Thymus (tissue), 11 donors: Measurements from ENCODE around the gene GNAI3. TPM values are rescaled to one million over a fixed set of nuclear protein-coding genes. Genes with fewer than 3 reads are reported as not detected.

Experiments used
- DNase-seq, 9 donors: peaks; one replicate each; pipeline ENCODE4 v3.0.0-alpha.2; 2013; ENCODE audit warnings: low spot score in 9 of 9, low read depth in 6 of 9, missing footprints in 1 of 9
- H3K27ac ChIP-seq, 2 donors: one replicate each; pipeline ENCODE4 v1.5.1; 2013; ENCODE audit warnings: control low read depth in 1 of 2, low read depth in 1 of 2, low read length in 1 of 2, mild to moderate bottlenecking in 1 of 2, moderate library complexity in 1 of 2
- H3K27me3 ChIP-seq, 2 donors: one replicate each; pipeline ENCODE4 v1.5.1; 2013; ENCODE audit warnings: low read length in 1 of 2; ENCODE audit not compliant: control insufficient read depth in 2 of 2, insufficient read depth in 1 of 2
- H3K36me3 ChIP-seq, 2 donors: one replicate each; pipeline ENCODE4 v1.5.1; 2013; ENCODE audit warnings: low read length in 1 of 2, mild to moderate bottlenecking in 1 of 2, moderate library complexity in 1 of 2; ENCODE audit not compliant: control insufficient read depth in 2 of 2, insufficient read depth in 2 of 2
- H3K4me1 ChIP-seq, 2 donors: one replicate each; pipeline ENCODE4 v1.5.1; 2013; ENCODE audit warnings: low read length in 2 of 2; ENCODE audit not compliant: control insufficient read depth in 2 of 2, insufficient read depth in 2 of 2
- H3K4me3 ChIP-seq, 2 donors: one replicate each; pipeline ENCODE4 v1.5.1; 2013; ENCODE audit warnings: low read length in 2 of 2, control low read depth in 1 of 2, mild to moderate bottlenecking in 1 of 2
- H3K9me3 ChIP-seq, 2 donors: one replicate each; pipeline ENCODE4 v1.5.1; 2013; ENCODE audit warnings: low read length in 1 of 2, mild to moderate bottlenecking in 1 of 2; ENCODE audit not compliant: control insufficient read depth in 2 of 2, insufficient read depth in 1 of 2
- WGBS: extraction: QIAGEN DNeasy Blood & Tissue Kit; methylation state at CpG from one replicate; pipeline ENCODE4 v1.1.7; 2013; 5-methylcytosine and 5-hydroxymethylcytosine counted together
- polyA plus RNA-seq: library from polyadenylated mRNA; stranded (reverse); fragments of 200-250 nt; gene quantifications from one replicate; pipeline ENCODE4 v1.2.3, GENCODE V29; 2013
- total RNA-seq: library from RNA; stranded (reverse); fragments of 120-200 nt; gene quantifications from one replicate; pipeline ENCODE4 v1.2.4, GENCODE V29; 2013
- donor health status: healthy.

The GNAI3 gene
- total and polyA plus RNA-seq, 2 donors: 4.7 to 7.7 TPM

GRCh38 chr1:109634771-109635750 lies 86.6 kb downstream of the GNAI3 start:
- no peak overlapping the region for H3K27ac ChIP-seq
- no peaks in the 10 kb centered on the region for H3K9me3 ChIP-seq
- no peaks in the 10 kb centered on the region for H3K27me3 ChIP-seq
- no peak for DNase-seq
- no peak overlapping the region for H3K4me3 ChIP-seq
- 57% methylated on average over 13 of the region's 13 CpGs for WGBS
- peaks cover 16 to 20% of the 10 kb centered on the region in 2 donors for H3K36me3 ChIP-seq
- H3K4me1 ChIP-seq: peaks cover 0 to 12% of the 10 kb centered on the region in 2 donors

GRCh38 chr1:109635862-109636200 lies 87.4 kb downstream of the GNAI3 start:
- no peak overlapping the region for H3K4me3 ChIP-seq
- peaks cover 12 to 15% of the 10 kb centered on the region in 2 donors for H3K36me3 ChIP-seq
- no peak overlapping the region for H3K27ac ChIP-seq
- H3K27me3 ChIP-seq: no peaks in the 10 kb centered on the region
- WGBS: 98% methylated on average over 2 of the region's 2 CpGs
- H3K4me1 ChIP-seq: peaks cover 0 to 14% of the 10 kb centered on the region in 2 donors
- no peak for DNase-seq
- H3K9me3 ChIP-seq: no peaks in the 10 kb centered on the region

DNA sequence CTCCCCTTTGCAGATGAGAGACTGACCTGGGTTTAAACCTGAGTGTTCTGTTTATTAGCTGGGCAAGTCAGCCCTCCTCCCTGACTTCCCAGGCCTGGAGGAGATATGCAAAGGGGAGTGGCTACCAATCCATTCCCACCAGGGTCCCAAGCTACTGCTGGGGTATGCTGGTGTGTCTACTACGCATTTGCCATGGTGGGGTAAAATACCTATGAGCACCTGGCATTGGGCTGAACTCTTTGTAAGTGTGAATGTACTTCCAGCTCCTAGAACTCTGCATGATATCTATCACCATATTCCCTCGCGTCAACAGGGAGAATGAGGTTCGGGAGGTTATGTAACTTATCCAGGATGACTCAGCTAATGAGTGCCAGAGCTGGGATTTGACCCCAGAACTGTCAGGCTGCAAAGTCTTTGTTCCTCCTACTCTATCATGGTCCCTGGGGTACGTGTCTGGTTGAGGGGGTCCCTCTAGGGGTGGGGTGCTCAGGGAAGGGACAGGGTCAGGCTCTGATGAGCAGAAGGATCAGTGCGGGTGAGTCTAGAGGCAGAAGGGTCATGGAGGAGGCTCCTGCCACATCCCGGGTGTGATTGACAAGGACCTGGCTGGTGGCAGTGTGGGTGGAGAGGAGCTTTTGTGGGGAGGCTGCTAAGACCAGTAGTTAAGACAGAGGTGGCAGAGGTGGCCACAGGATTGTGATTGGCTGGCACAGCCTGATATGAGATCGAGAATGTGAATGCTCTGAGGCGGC lies 88.0 kb downstream of the GNAI3 start:
- Histone ChIP-seq H3K27me3 (no peaks in the 10 kb centered on the region), H3K4me1 (peaks cover 0 to 14% of the 10 kb centered on the region in 2 donors), H3K4me3 (no peak overlapping the region), H3K27ac (no peak overlapping the region), H3K36me3 (peaks cover 6 to 10% of the 10 kb centered on the region in 2 donors), H3K9me3 (no peaks in the 10 kb centered on the region)
- WGBS: 92% methylated on average over 9 of the region's 9 CpGs
- no peak for DNase-seq

DNA sequence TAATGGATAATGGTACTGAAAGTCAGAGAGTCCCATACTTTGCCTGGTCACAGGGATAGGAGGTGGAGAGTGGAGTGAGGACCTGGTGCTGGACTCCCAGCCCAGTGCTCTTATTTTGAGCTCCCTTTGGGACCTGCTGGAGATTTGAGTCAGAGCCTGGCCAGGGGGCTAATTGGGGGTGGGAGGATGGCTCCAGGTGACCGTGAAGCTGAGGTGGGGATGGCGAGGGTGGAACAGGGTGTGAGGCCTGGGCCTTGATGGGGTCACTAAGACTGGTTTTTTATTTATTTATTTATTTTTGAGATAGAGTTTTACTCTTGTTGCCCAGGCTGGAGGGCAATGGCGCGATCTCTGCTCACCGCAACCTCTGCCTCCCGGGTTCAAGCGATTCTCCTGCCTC lies 89.0 kb downstream of the GNAI3 start:
- no peak for DNase-seq
- Histone ChIP-seq H3K27ac (no peak overlapping the region), H3K27me3 (no peaks in the 10 kb centered on the region), H3K9me3 (no peaks in the 10 kb centered on the region), H3K4me3 (no peak overlapping the region), H3K4me1 (peaks cover 0 to 9% of the 10 kb centered on the region in 2 donors), H3K36me3 (peaks cover 0 to under 1% of the 10 kb centered on the region in 2 donors)
- WGBS: 96% methylated on average over 7 of the region's 7 CpGs

GRCh38 chr1:109639063-109639840 lies 90.8 kb downstream of the GNAI3 start:
- Histone ChIP-seq H3K4me3 (no peak overlapping the region), H3K27ac (no peak overlapping the region), H3K9me3 (no peaks in the 10 kb centered on the region), H3K36me3 (no peaks in the 10 kb centered on the region), H3K4me1 (peaks cover 2 to 12% of the 10 kb centered on the region in 2 donors), H3K27me3 (no peaks in the 10 kb centered on the region)
- WGBS: 88% methylated on average over 9 of the region's 9 CpGs
- DNase-seq: no peak

- Histone ChIP-seq H3K27ac (no peak overlapping the region), H3K4me1 (peaks cover 2 to 12% of the 10 kb centered on the region in 2 donors), H3K36me3 (no peaks in the 10 kb centered on the region), H3K27me3 (no peaks in the 10 kb centered on the region), H3K9me3 (no peaks in the 10 kb centered on the region), H3K4me3 (no peak overlapping the region)
- 75% methylated on average over 6 of the region's 6 CpGs for WGBS
- DNase-seq: no peak
Measured at GRCh38 chr1:109639841-109640184, 91.4 kb downstream of the GNAI3 start.

GRCh38 chr1:109640285-109640865 lies 92.0 kb downstream of the GNAI3 start:
- 29% methylated on average over 5 of the region's 5 CpGs for WGBS
- Histone ChIP-seq H3K4me3 (no peak overlapping the region), H3K36me3 (no peaks in the 10 kb centered on the region), H3K27ac (no peak overlapping the region), H3K9me3 (no peaks in the 10 kb centered on the region), H3K4me1 (peaks cover 2 to 12% of the 10 kb centered on the region in 2 donors), H3K27me3 (no peaks in the 10 kb centered on the region)
- peak in 8 of 9 donors; percentile 57 to 92 (median 82) for DNase-seq

- no peaks in the 10 kb centered on the region for H3K9me3 ChIP-seq
- H3K27ac ChIP-seq: no peak overlapping the region
- peaks cover 2 to 12% of the 10 kb centered on the region in 2 donors for H3K4me1 ChIP-seq
- no peaks in the 10 kb centered on the region for H3K27me3 ChIP-seq
- 92% methylated on average over 2 of the region's 2 CpGs for WGBS
- no peaks in the 10 kb centered on the region for H3K36me3 ChIP-seq
- no peak overlapping the region for H3K4me3 ChIP-seq
- DNase-seq: no peak
Measured at GRCh38 chr1:109641078-109641740, 92.8 kb downstream of the GNAI3 start.
